ENCODE results near the gene JMJD4.

JMJD4 gene

GRCh38 chr1:227767401-227768124 lies 32.5 kb upstream of the JMJD4 start:
- H3K9ac ChIP-seq (ENCODE audit: low read length): no peak overlapping the region

GRCh38 chr1:227766653-227767277 lies 31.7 kb upstream of the JMJD4 start:
- H3K36me3 ChIP-seq (ENCODE audit: insufficient read depth, low read length): peaks cover 41% of the 10 kb centered on the region

More at GRCh38 chr1:227767401-227768124, 32.5 kb upstream of the JMJD4 start:
- H3K27me3 ChIP-seq (ENCODE audit: control insufficient read depth in 1 of 2, insufficient read depth in 2 of 2, low read length in 2 of 2): no peaks in the 10 kb centered on the region
- no peak overlapping the region for H3K4me3 ChIP-seq (ENCODE audit: low read depth in 1 of 2, low read length in 2 of 2)
- no peaks in the 10 kb centered on the region for H3K9me3 ChIP-seq (ENCODE audit: low read length)
- peaks cover 41% of the 10 kb centered on the region for H3K36me3 ChIP-seq (ENCODE audit: insufficient read depth, low read length)
- H3K4me1 ChIP-seq (ENCODE audit: insufficient read depth, low read length): peaks cover 14% of the 10 kb centered on the region
- H3K27ac ChIP-seq (ENCODE audit: low read depth, low read length): no peak overlapping the region

GRCh38 chr1:227766015-227766634 lies 31.0 kb upstream of the JMJD4 start:
- Histone ChIP-seq H3K4me3 (ENCODE audit: low read depth in 1 of 2, low read length in 2 of 2) (no peak overlapping the region), H3K36me3 (ENCODE audit: insufficient read depth, low read length) (peaks cover 40% of the 10 kb centered on the region), H3K9ac (ENCODE audit: low read length) (no peak overlapping the region), H3K9me3 (ENCODE audit: low read length) (no peaks in the 10 kb centered on the region), H3K4me1 (ENCODE audit: insufficient read depth, low read length) (peaks cover 21% of the 10 kb centered on the region), H3K27ac (ENCODE audit: low read depth, low read length) (no peak overlapping the region), H3K27me3 (ENCODE audit: control insufficient read depth in 1 of 2, insufficient read depth in 2 of 2, low read length in 2 of 2) (no peaks in the 10 kb centered on the region)

More at GRCh38 chr1:227766653-227767277, 31.7 kb upstream of the JMJD4 start:
- Histone ChIP-seq H3K9me3 (ENCODE audit: low read length) (no peaks in the 10 kb centered on the region), H3K27ac (ENCODE audit: low read depth, low read length) (no peak overlapping the region), H3K9ac (ENCODE audit: low read length) (no peak overlapping the region), H3K4me1 (ENCODE audit: insufficient read depth, low read length) (peaks cover 21% of the 10 kb centered on the region), H3K27me3 (ENCODE audit: control insufficient read depth in 1 of 2, insufficient read depth in 2 of 2, low read length in 2 of 2) (no peaks in the 10 kb centered on the region), H3K4me3 (ENCODE audit: low read depth in 1 of 2, low read length in 2 of 2) (no peak overlapping the region)

GRCh38 chr1:227765261-227766014 lies 30.3 kb upstream of the JMJD4 start:
- Histone ChIP-seq H3K27ac (ENCODE audit: low read depth, low read length) (no peak overlapping the region), H3K27me3 (ENCODE audit: control insufficient read depth in 1 of 2, insufficient read depth in 2 of 2, low read length in 2 of 2) (no peaks in the 10 kb centered on the region), H3K9me3 (ENCODE audit: low read length) (no peaks in the 10 kb centered on the region), H3K4me1 (ENCODE audit: insufficient read depth, low read length) (peaks cover 21% of the 10 kb centered on the region), H3K4me3 (ENCODE audit: low read depth in 1 of 2, low read length in 2 of 2) (no peak overlapping the region), H3K36me3 (ENCODE audit: insufficient read depth, low read length) (peaks cover 38% of the 10 kb centered on the region), H3K9ac (ENCODE audit: low read length) (no peak overlapping the region)

- Histone ChIP-seq H3K27ac (ENCODE audit: low read depth, low read length) (no peak overlapping the region), H3K4me1 (ENCODE audit: insufficient read depth, low read length) (peaks cover 33% of the 10 kb centered on the region), H3K27me3 (ENCODE audit: control insufficient read depth in 1 of 2, insufficient read depth in 2 of 2, low read length in 2 of 2) (no peaks in the 10 kb centered on the region), H3K36me3 (ENCODE audit: insufficient read depth, low read length) (peaks cover 33% of the 10 kb centered on the region), H3K9me3 (ENCODE audit: low read length) (no peaks in the 10 kb centered on the region), H3K4me3 (ENCODE audit: low read depth in 1 of 2, low read length in 2 of 2) (no peak overlapping the region), H3K9ac (ENCODE audit: low read length) (no peak overlapping the region)
These were observed 28.9 kb upstream of the JMJD4 start for GRCh38 chr1:227764019-227764391.

GRCh38 chr1:227763246-227764018 lies 28.3 kb upstream of the JMJD4 start:
- H3K9me3 ChIP-seq (ENCODE audit: low read length): no peaks in the 10 kb centered on the region
- no peak overlapping the region for H3K9ac ChIP-seq (ENCODE audit: low read length)
- H3K27me3 ChIP-seq (ENCODE audit: control insufficient read depth in 1 of 2, insufficient read depth in 2 of 2, low read length in 2 of 2): no peaks in the 10 kb centered on the region
- H3K27ac ChIP-seq (ENCODE audit: low read depth, low read length): peak overlapping the region; percentile 57
- no peak overlapping the region for H3K4me3 ChIP-seq (ENCODE audit: low read depth in 1 of 2, low read length in 2 of 2)
- peaks cover 39% of the 10 kb centered on the region for H3K4me1 ChIP-seq (ENCODE audit: insufficient read depth, low read length)
- H3K36me3 ChIP-seq (ENCODE audit: insufficient read depth, low read length): peaks cover 28% of the 10 kb centered on the region

- Histone ChIP-seq H3K4me1 (ENCODE audit: insufficient read depth, low read length) (peaks cover 49% of the 10 kb centered on the region), H3K9ac (ENCODE audit: low read length) (no peak overlapping the region), H3K4me3 (ENCODE audit: low read depth in 1 of 2, low read length in 2 of 2) (no peak overlapping the region)
These were observed 27.3 kb upstream of the JMJD4 start for GRCh38 chr1:227762231-227762911.

GRCh38 chr1:227761621-227762230 lies 26.6 kb upstream of the JMJD4 start:
- Histone ChIP-seq H3K4me1 (ENCODE audit: insufficient read depth, low read length) (peaks cover 51% of the 10 kb centered on the region), H3K9ac (ENCODE audit: low read length) (no peak overlapping the region), H3K9me3 (ENCODE audit: low read length) (no peaks in the 10 kb centered on the region), H3K4me3 (ENCODE audit: low read depth in 1 of 2, low read length in 2 of 2) (no peak overlapping the region), H3K36me3 (ENCODE audit: insufficient read depth, low read length) (peaks cover 24% of the 10 kb centered on the region), H3K27ac (ENCODE audit: low read depth, low read length) (peak overlapping the region; percentile 57), H3K27me3 (ENCODE audit: control insufficient read depth in 1 of 2, insufficient read depth in 2 of 2, low read length in 2 of 2) (no peaks in the 10 kb centered on the region)

More at GRCh38 chr1:227762231-227762911, 27.3 kb upstream of the JMJD4 start:
- peaks cover 25% of the 10 kb centered on the region for H3K36me3 ChIP-seq (ENCODE audit: insufficient read depth, low read length)
- H3K27me3 ChIP-seq (ENCODE audit: control insufficient read depth in 1 of 2, insufficient read depth in 2 of 2, low read length in 2 of 2): no peaks in the 10 kb centered on the region
- peak overlapping the region; percentile 57 for H3K27ac ChIP-seq (ENCODE audit: low read depth, low read length)
- H3K9me3 ChIP-seq (ENCODE audit: low read length): no peaks in the 10 kb centered on the region

- Histone ChIP-seq H3K4me3 (ENCODE audit: low read depth in 1 of 2, low read length in 2 of 2) (no peak overlapping the region), H3K9ac (ENCODE audit: low read length) (no peak overlapping the region), H3K27ac (ENCODE audit: low read depth, low read length) (peak overlapping the region; percentile 72), H3K4me1 (ENCODE audit: insufficient read depth, low read length) (peaks cover 51% of the 10 kb centered on the region), H3K9me3 (ENCODE audit: low read length) (no peaks in the 10 kb centered on the region), H3K27me3 (ENCODE audit: control insufficient read depth in 1 of 2, insufficient read depth in 2 of 2, low read length in 2 of 2) (no peaks in the 10 kb centered on the region), H3K36me3 (ENCODE audit: insufficient read depth, low read length) (peaks cover 24% of the 10 kb centered on the region)
These were observed 25.3 kb upstream of the JMJD4 start for GRCh38 chr1:227760377-227760776.

All from muscle layer of colon (tissue), 2 donors.